GM19025 (cell line): ENCODE results near the gene TRAFD1.

ENCODE experiments used
- ATAC-seq: cut with Tn5 transposase; IDR thresholded peaks from one replicate; pipeline ENCODE4 v1.9.1; 2021; ENCODE audit warnings: mild to moderate bottlenecking, low read depth, moderate library complexity; ENCODE audit not compliant: unreplicated experiment

Gene TRAFD1

GRCh38 chr12:112172556-112173324 lies 47.4 kb downstream of the TRAFD1 start:
- no peak for ATAC-seq

- ATAC-seq, result no peak
Observed at GRCh38 chr12:112175361-112176155, 50.2 kb downstream of the TRAFD1 start.

- ATAC-seq, result no peak
Observed at GRCh38 chr12:112176321-112177010, 51.1 kb downstream of the TRAFD1 start.

- no peak for ATAC-seq
Observed at GRCh38 chr12:112178796-112179195, 53.4 kb downstream of the TRAFD1 start.

- ATAC-seq, result no peak
Observed at GRCh38 chr12:112179341-112179740, 54.0 kb downstream of the TRAFD1 start.

- ATAC-seq, result no peak
Observed at GRCh38 chr12:112179916-112180315, 54.6 kb downstream of the TRAFD1 start.

- ATAC-seq, result no peak
Observed at GRCh38 chr12:112180422-112180821, 55.1 kb downstream of the TRAFD1 start.

GRCh38 chr12:112182499-112182898 lies 57.1 kb downstream of the TRAFD1 start:
- no peak for ATAC-seq

- ATAC-seq, result no peak
Observed at GRCh38 chr12:112183141-112184021, 58.0 kb downstream of the TRAFD1 start.

- no peak for ATAC-seq
Observed at GRCh38 chr12:112184056-112184887, 58.9 kb downstream of the TRAFD1 start.

GRCh38 chr12:112185093-112185923 lies 59.9 kb downstream of the TRAFD1 start:
- no peak for ATAC-seq

GRCh38 chr12:112188130-112188830 lies 62.9 kb downstream of the TRAFD1 start:
- no peak for ATAC-seq

GRCh38 chr12:112190231-112191025 lies 65.1 kb downstream of the TRAFD1 start:
- no peak for ATAC-seq

- no peak for ATAC-seq
Observed at GRCh38 chr12:112191201-112191600, 65.8 kb downstream of the TRAFD1 start.

GRCh38 chr12:112191840-112192321 lies 66.5 kb downstream of the TRAFD1 start:
- no peak for ATAC-seq

- ATAC-seq, result no peak
Observed at GRCh38 chr12:112192475-112192874, 67.1 kb downstream of the TRAFD1 start.
